Measurements from ENCODE around the gene POLR2M.

DNA sequence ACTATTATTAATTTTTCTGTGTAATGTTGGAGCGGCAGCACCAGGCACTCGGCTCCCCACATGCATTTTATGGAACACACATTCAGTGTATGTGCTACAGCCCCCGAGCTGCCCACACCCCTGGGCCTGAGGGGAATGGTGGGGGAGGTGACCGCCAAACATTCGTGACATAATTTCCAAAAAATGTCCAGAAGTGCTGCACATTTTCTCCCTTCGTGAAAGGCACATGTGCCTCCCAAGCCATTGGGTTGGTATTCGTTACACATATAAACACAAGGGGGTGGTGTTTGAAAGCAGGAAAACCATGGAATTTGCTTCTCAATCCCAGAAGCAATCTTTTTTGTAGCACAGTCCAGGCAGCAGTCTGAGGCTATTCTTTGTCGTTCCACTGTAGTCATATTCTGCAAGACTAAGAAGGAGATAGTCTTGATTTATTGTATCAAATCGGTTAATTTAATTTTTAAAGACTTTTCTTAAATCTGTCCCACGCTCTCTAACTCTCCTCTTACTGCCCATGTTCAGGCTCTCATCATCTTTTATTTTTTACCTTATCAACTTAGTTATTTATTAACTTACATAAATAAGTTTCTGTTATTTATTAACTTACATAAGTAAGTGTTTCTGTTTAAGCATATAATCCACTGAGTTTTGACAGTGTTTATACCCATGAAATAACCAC is 39.2 kb upstream of the POLR2M start:
- TF ChIP-seq, protein P1, sequence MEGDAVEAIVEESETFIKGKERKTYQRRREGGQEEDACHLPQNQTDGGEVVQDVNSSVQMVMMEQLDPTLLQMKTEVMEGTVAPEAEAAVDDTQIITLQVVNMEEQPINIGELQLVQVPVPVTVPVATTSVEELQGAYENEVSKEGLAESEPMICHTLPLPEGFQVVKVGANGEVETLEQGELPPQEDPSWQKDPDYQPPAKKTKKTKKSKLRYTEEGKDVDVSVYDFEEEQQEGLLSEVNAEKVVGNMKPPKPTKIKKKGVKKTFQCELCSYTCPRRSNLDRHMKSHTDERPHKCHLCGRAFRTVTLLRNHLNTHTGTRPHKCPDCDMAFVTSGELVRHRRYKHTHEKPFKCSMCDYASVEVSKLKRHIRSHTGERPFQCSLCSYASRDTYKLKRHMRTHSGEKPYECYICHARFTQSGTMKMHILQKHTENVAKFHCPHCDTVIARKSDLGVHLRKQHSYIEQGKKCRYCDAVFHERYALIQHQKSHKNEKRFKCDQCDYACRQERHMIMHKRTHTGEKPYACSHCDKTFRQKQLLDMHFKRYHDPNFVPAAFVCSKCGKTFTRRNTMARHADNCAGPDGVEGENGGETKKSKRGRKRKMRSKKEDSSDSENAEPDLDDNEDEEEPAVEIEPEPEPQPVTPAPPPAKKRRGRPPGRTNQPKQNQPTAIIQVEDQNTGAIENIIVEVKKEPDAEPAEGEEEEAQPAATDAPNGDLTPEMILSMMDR (IDR thresholded peaks at IDR 0.05), result no peak
- no peak for TF ChIP-seq EZH2 (IDR thresholded peaks at IDR 0.05; ENCODE audit: borderline replicate concordance, insufficient read depth, low read depth, low read length, poor library complexity, severe bottlenecking)

Measured in B cell (primary cell).